Measurements from ENCODE around the gene NOSTRIN.
"Not testable (repeated sequence)": the region's sequence is repeated elsewhere in the genome, so short reads cannot be mapped to it uniquely, and the experiment has no call there.

Gene NOSTRIN

GRCh38 chr2:168867164-168867563, 64.7 kb downstream of the NOSTRIN start:
- not testable (repeated sequence) for ATAC-seq

GRCh38 chr2:168870369-168870768, 67.9 kb downstream of the NOSTRIN start:
- not testable (repeated sequence) for ATAC-seq, H3K4me3 Mint-ChIP-seq, H3K4me1 Mint-ChIP-seq, H3K9me3 Mint-ChIP-seq, H3K27me3 Mint-ChIP-seq, DNase-seq, H3K27ac Mint-ChIP-seq
- H3K36me3 Mint-ChIP-seq (ENCODE audit: low read depth), result peaks cover 19% of the 10 kb centered on the region

More at GRCh38 chr2:168867164-168867563, 64.7 kb downstream of the NOSTRIN start:
- not testable (repeated sequence) for H3K4me1 Mint-ChIP-seq, H3K9me3 Mint-ChIP-seq, H3K4me3 Mint-ChIP-seq, DNase-seq, H3K27ac Mint-ChIP-seq, H3K27me3 Mint-ChIP-seq
- H3K36me3 Mint-ChIP-seq (ENCODE audit: low read depth), result peaks cover 32% of the 10 kb centered on the region

DNA sequence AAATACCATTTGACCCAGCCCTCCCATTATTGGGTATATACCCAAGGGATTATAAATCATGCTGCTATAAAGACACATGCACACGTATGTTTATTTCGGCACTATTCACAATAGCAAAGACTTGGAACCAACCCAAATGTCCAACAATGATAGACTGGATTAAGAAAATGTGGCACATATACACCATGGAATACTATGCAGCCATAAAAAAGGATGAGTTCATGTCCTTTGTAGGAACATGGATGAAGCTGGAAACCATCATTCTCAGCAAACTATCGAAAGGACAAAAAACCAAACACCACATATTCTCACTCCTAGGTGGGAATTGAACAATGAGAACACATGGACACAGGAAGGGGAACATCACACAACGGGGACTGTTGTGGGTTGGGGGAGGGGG, 68.4 kb downstream of the NOSTRIN start:
- ATAC-seq, result not testable (repeated sequence)

DNA sequence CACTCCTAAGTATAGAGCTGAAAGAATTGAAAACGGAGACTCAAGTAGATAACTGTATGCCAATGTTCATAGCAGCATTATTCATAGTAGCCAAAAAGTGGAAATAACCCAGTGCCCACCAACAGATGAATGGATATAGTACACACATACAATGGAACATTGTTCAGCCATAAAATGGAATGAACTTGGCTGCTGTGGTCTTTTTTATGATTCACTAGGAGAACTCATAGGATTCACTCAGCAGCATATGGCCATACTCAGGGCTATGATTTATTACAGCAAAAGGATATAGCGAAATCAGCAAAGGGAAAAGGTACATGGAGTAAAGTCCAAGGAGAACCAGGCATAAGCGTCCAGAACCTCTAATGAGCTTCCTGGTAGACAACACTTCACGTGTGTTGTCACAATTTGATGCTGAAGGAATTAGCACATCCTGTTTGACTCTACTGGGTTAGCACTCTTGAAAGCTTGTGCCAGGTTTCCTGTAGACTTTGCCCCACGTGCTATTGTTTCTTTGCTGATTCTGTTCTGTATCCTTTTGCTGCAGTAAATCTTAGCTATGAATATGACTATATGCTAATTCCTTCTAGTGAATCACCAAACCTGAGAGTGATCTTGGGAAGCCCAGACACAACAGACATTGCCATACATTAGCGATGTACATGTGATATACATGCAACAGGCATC, 72.1 kb downstream of the NOSTRIN start:
- ATAC-seq, result no peak
- no peaks in the 10 kb centered on the region for H3K9me3 Mint-ChIP-seq

More for the DNA sequence above, 68.4 kb downstream of the NOSTRIN start:
- H3K9me3 Mint-ChIP-seq, H3K4me1 Mint-ChIP-seq, H3K27ac Mint-ChIP-seq, H3K4me3 Mint-ChIP-seq, H3K27me3 Mint-ChIP-seq, DNase-seq: not testable (repeated sequence)
- peaks cover 19% of the 10 kb centered on the region for H3K36me3 Mint-ChIP-seq (ENCODE audit: low read depth)

GRCh38 chr2:168882163-168882562, 79.7 kb downstream of the NOSTRIN start:
- ATAC-seq, DNase-seq: not testable (repeated sequence)
- peaks cover 12% of the 10 kb centered on the region for H3K36me3 Mint-ChIP-seq (ENCODE audit: low read depth)

More for the DNA sequence above, 72.1 kb downstream of the NOSTRIN start:
- no peak overlapping the region for H3K27ac Mint-ChIP-seq
- H3K4me3 Mint-ChIP-seq, result no peak overlapping the region
- H3K36me3 Mint-ChIP-seq (ENCODE audit: low read depth), result peaks cover 18% of the 10 kb centered on the region
- H3K4me1 Mint-ChIP-seq, result peaks cover 4% of the 10 kb centered on the region
- H3K27me3 Mint-ChIP-seq, result no peaks in the 10 kb centered on the region
- no peak for DNase-seq

DNA sequence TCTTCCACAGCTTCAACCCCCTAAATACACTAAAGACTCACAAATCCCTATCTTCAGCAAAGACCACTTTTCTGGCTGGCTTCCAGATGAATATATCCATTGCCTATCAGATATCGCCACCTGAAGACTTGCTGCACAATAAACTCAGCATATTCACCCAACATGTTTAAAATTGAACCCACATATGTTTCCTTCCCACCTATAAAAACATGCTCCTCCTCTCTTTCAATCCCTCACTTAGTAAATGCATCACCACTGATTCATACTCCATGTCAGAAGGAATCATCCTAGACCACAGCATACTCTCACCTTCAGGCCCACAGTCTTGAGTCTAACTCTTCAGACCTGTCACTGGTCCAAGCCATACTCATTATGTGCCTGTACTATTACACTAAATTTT, 82.5 kb downstream of the NOSTRIN start:
- Mint-ChIP-seq H3K27me3 (no peaks in the 10 kb centered on the region), H3K9me3 (no peaks in the 10 kb centered on the region), H3K4me1 (peaks cover 12% of the 10 kb centered on the region), H3K27ac (no peak overlapping the region), H3K4me3 (no peak overlapping the region), H3K36me3 (ENCODE audit: low read depth) (peaks cover 24% of the 10 kb centered on the region)
- ATAC-seq, result peak; percentile 78
- DNase-seq, result no peak

More at GRCh38 chr2:168882163-168882562, 79.7 kb downstream of the NOSTRIN start:
- H3K27ac Mint-ChIP-seq, H3K4me1 Mint-ChIP-seq, H3K4me3 Mint-ChIP-seq, H3K9me3 Mint-ChIP-seq, H3K27me3 Mint-ChIP-seq: not testable (repeated sequence)

GRCh38 chr2:168889635-168890005, 87.2 kb downstream of the NOSTRIN start:
- Mint-ChIP-seq H3K36me3 (ENCODE audit: low read depth) (peaks cover 23% of the 10 kb centered on the region), H3K27ac (peak overlapping the region; percentile 97), H3K4me1 (peaks cover 12% of the 10 kb centered on the region), H3K9me3 (no peaks in the 10 kb centered on the region), H3K4me3 (peak overlapping the region; percentile 100), H3K27me3 (peaks cover 8% of the 10 kb centered on the region)
- no peak for DNase-seq
- ATAC-seq, result no peak

DNA sequence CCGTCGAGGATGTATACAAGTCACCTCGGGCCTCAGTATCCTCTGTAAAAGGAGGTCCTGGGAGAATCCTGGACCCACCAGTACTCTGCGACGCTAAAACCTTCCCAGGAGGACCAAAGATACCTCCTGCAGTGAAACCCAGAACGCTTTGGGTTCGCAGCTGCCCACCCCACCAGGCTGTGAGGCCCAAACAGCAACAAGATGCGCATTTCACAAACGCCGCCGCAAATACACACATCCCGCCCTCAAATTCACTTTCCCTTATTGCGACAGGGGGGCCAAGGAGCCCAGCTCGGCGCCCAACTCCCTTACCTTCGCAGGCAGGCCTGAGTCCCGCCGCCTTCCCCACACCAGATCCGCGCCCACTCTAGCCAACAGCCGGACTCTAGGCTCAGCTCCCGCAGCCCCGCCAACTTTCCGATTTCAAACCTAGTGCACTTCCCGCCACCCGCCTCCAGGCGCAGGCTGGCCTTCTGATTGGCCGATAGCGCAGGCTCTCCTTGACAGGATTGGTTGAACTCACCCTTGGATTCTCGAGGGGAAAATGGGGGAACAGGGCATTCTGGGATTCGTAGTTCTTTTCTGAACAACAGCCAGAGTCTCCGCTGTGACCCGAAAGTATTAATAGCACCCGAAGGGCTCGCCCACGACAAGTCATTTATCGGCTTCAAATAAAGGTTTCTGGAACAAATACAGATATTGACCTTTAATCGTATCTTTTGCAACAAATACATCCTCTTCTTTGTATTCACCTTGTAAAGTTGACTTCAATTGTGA, 87.8 kb downstream of the NOSTRIN start, which contains the start of gene SPC25:
Gene SPC25, minus strand, starts transcription at position 425 of the 777 bp plus-strand sequence. CDS start 911 bp downstream, outside the sequence.
- ATAC-seq (peak; percentile 99), DNase-seq (peak; percentile 86)
- peaks cover 12% of the 10 kb centered on the region for H3K4me1 Mint-ChIP-seq
- H3K36me3 Mint-ChIP-seq (ENCODE audit: low read depth), result peaks cover 19% of the 10 kb centered on the region
- peak within 1 kb of the TSS; percentile 100 for H3K4me3 Mint-ChIP-seq
- H3K27me3 Mint-ChIP-seq, result peaks cover 8% of the 10 kb centered on the region
- peak within 1 kb of the TSS; percentile 97 for H3K27ac Mint-ChIP-seq
- H3K9me3 Mint-ChIP-seq, result no peaks in the 10 kb centered on the region

- Mint-ChIP-seq H3K4me1 (peaks cover 12% of the 10 kb centered on the region), H3K36me3 (ENCODE audit: low read depth) (peaks cover 14% of the 10 kb centered on the region), H3K9me3 (no peaks in the 10 kb centered on the region), H3K27ac (no peak overlapping the region), H3K4me3 (no peak overlapping the region), H3K27me3 (peaks cover 8% of the 10 kb centered on the region)
- DNase-seq, result no peak
- no peak for ATAC-seq
Measured at GRCh38 chr2:168892327-168892726, 89.9 kb downstream of the NOSTRIN start.

GRCh38 chr2:168894101-168894500, 91.7 kb downstream of the NOSTRIN start:
- ATAC-seq (no peak), DNase-seq (no peak)
- no peaks in the 10 kb centered on the region for H3K9me3 Mint-ChIP-seq
- H3K4me1 Mint-ChIP-seq, result peaks cover 11% of the 10 kb centered on the region
- peaks cover 5% of the 10 kb centered on the region for H3K36me3 Mint-ChIP-seq (ENCODE audit: low read depth)
- H3K27ac Mint-ChIP-seq, result no peak overlapping the region
- H3K4me3 Mint-ChIP-seq, result no peak overlapping the region
- H3K27me3 Mint-ChIP-seq, result peaks cover 9% of the 10 kb centered on the region

GRCh38 chr2:168894720-168895119, 92.3 kb downstream of the NOSTRIN start:
- Mint-ChIP-seq H3K4me1 (peaks cover 8% of the 10 kb centered on the region), H3K27ac (no peak overlapping the region), H3K36me3 (ENCODE audit: low read depth) (peaks cover 3% of the 10 kb centered on the region), H3K9me3 (no peaks in the 10 kb centered on the region), H3K4me3 (no peak overlapping the region), H3K27me3 (peaks cover 10% of the 10 kb centered on the region)
- ATAC-seq (no peak), DNase-seq (no peak)

GRCh38 chr2:168895771-168896170, 93.3 kb downstream of the NOSTRIN start:
- Mint-ChIP-seq H3K27me3 (peaks cover 10% of the 10 kb centered on the region), H3K4me1 (peaks cover 1% of the 10 kb centered on the region), H3K9me3 (no peaks in the 10 kb centered on the region), H3K27ac (no peak overlapping the region), H3K4me3 (no peak overlapping the region), H3K36me3 (ENCODE audit: low read depth) (no peaks in the 10 kb centered on the region)
- DNase-seq, result no peak
- ATAC-seq, result no peak

DNA sequence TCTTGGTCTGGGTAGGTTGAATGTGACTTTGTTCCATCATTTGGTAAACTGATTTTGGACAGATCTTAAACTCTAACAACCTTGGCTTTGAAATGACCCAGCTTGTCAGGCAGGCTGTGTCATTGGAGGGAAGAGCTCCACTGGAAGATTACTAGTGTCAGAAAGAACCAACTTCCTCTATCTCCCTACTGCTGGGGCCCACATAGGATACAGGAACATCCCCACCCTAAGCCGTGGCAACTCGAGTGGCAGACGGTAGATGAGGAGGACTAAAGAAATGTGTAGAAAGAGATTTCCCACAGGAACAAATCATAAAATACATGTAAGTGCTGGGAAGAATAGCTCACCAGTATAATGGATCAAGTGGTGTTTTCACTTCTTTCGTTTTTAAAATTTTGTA, 94.3 kb downstream of the NOSTRIN start:
- no peaks in the 10 kb centered on the region for H3K4me1 Mint-ChIP-seq
- H3K9me3 Mint-ChIP-seq, result no peaks in the 10 kb centered on the region
- H3K36me3 Mint-ChIP-seq (ENCODE audit: low read depth), result no peaks in the 10 kb centered on the region
- H3K27me3 Mint-ChIP-seq, result peaks cover 13% of the 10 kb centered on the region
- H3K27ac Mint-ChIP-seq, result no peak overlapping the region
- no peak for ATAC-seq
- H3K4me3 Mint-ChIP-seq, result no peak overlapping the region
- no peak for DNase-seq

DNA sequence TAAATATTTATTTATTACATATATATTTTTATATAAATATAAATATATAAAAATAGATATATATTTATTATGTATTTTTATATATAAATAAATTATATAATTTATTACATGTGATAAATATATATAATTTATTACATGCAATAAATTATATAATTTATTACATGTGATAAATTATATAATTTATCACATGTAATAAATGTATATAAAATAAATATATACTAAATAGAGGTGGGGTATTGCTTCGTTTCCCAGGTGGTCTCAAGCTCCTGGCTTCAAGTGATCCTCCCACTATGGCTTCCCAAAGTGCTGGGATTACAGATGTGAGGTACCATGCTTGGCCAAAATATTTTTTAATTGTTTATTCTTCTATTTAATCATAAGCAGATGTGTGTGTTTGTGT, 95.0 kb downstream of the NOSTRIN start:
- DNase-seq (no peak), ATAC-seq (no peak)
- no peaks in the 10 kb centered on the region for H3K4me1 Mint-ChIP-seq
- H3K36me3 Mint-ChIP-seq (ENCODE audit: low read depth), result no peaks in the 10 kb centered on the region
- no peaks in the 10 kb centered on the region for H3K9me3 Mint-ChIP-seq
- no peak overlapping the region for H3K4me3 Mint-ChIP-seq
- H3K27ac Mint-ChIP-seq, result no peak overlapping the region
- H3K27me3 Mint-ChIP-seq, result peaks cover 10% of the 10 kb centered on the region

DNA sequence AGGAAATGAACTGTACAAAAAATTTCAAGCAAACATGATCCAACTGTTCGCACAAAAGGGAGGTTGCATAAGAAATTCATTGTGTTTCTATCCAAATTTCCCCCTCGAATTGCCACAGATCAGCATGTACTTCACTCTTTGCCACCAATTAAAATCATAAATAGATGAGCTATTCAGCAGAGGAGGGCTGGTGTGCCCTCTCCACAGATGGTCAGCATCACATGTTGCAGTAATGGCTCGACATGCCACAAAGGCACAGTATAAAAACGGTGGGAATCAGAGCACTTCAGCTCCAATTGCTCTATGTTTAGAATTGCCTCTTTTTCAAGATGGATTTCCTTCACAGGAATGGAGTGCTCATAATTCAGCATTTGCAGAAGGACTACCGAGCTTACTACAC, 98.6 kb downstream of the NOSTRIN start, which contains the start of gene G6PC2:
Gene G6PC2, plus strand, starts transcription at position 289 of the 400 bp plus-strand sequence. Its CDS starts 41 bp downstream, at position 330.
- Mint-ChIP-seq H3K36me3 (ENCODE audit: low read depth) (no peaks in the 10 kb centered on the region), H3K4me3 (no peak within 1 kb of the TSS), H3K27me3 (peaks cover 14% of the 10 kb centered on the region), H3K4me1 (no peaks in the 10 kb centered on the region), H3K9me3 (no peaks in the 10 kb centered on the region), H3K27ac (no peak within 1 kb of the TSS)
- no peak for ATAC-seq
- no peak for DNase-seq
